ENCODE results near the gene ORAI3. TPM values are rescaled to one million over a fixed set of nuclear protein-coding genes. Genes with fewer than 3 reads are reported as not detected.

ORAI3 gene
- total and polyA plus RNA-seq, 4 donors: 9.1 to 21.7 (median 16.3) TPM

DNA sequence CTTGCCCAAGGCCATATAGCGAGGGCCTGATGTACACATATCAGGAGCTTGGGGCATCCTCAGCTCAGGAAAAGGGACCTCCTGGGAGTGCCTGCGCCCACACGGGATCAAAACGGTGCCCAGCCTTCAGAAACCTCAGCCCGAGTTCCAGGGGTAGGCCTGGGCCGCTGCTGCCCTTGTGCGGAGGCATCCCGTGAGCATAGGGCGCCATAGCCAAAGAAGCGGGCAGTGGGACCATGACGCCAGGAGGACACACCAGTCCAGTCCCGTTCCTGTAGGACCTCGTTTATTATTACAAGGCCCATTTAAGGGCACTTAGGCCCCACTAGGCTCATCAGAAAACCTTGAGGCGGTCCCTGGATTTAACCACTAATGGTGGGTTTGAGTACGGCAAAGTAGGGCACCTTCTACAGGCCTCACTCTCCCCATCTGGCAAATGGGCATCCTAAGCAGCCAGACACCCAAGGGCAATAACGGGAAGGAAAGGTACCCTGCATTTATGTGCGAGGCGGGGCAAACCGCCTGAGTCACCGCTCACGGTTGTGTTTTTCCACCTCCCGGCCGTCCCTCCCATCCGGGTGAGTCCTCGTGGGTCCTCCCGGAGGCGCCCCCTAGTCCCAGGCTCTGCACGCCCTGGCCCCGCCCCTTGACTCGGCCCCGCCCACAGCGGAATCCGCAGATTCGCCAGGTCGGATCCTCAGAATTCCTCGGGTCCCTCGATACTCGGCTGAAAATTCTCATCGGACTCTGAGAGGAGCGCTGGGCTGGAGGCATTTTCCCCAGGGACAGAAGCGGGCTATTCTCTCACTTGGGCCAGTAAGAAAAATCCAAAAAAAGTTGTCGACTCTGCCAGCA, 8.0 kb downstream of the ORAI3 start:
- intact Hi-C loops (cut with DNase I): loop anchor here in 1 of 2 donors (10.0 kb wide), 1 partner anchor 118 kb away; the partner anchor contains the start of genes ZNF646 and ZNF668
- peak overlapping the region; percentile 46 to 91 for H3K27ac ChIP-seq (ENCODE audit: low read depth in 1 of 2, low read length in 2 of 2)
- peak; percentile 89 for ATAC-seq (ENCODE audit: low FRiP score)
- H3K36me3 ChIP-seq (ENCODE audit: control insufficient read depth in 1 of 2, insufficient read depth in 2 of 2, low read length in 1 of 2): peaks cover 0 to 6% of the 10 kb centered on the region in 2 donors
- peak overlapping the region; percentile 44 to 63 for H3K4me3 ChIP-seq (ENCODE audit: low read length in 2 of 2)
- H3K4me1 ChIP-seq (ENCODE audit: control insufficient read depth in 1 of 2, insufficient read depth in 2 of 2, low read length in 2 of 2): no peaks in the 10 kb centered on the region
- no peaks in the 10 kb centered on the region for H3K27me3 ChIP-seq (ENCODE audit: control insufficient read depth in 1 of 2, insufficient read depth in 2 of 2, low read length in 1 of 2)
- H3K9me3 ChIP-seq (ENCODE audit: control insufficient read depth, low read length): no peaks in the 10 kb centered on the region
- 24 to 25% methylated on average over 42 of the region's 42 CpGs for WGBS, 2 donors
- DNase-seq: peak; percentile 91 to 95

GRCh38 chr16:30957456-30958174, 8.7 kb downstream of the ORAI3 start, which contains the start of gene SETD1A:
TSS of gene SETD1A (plus strand) at chr16:30957754. CDS start at chr16:30958732, 978 bp downstream.
- DNase-seq (peak; percentile 98 to 99), ATAC-seq (ENCODE audit: low FRiP score) (peak; percentile 97)
- Histone ChIP-seq H3K4me3 (ENCODE audit: low read length in 2 of 2) (peak within 1 kb of the TSS; percentile 68 to 97), H3K27me3 (ENCODE audit: control insufficient read depth in 1 of 2, insufficient read depth in 2 of 2, low read length in 1 of 2) (no peaks in the 10 kb centered on the region), H3K27ac (ENCODE audit: low read depth in 1 of 2, low read length in 2 of 2) (peak within 1 kb of the TSS; percentile 46 to 92), H3K9me3 (ENCODE audit: control insufficient read depth, low read length) (no peaks in the 10 kb centered on the region), H3K4me1 (ENCODE audit: control insufficient read depth in 1 of 2, insufficient read depth in 2 of 2, low read length in 2 of 2) (no peaks in the 10 kb centered on the region), H3K36me3 (ENCODE audit: control insufficient read depth in 1 of 2, insufficient read depth in 2 of 2, low read length in 1 of 2) (peaks cover 0 to 6% of the 10 kb centered on the region in 2 donors)
- 1% methylated on average over 53 to 85 of the region's 85 CpGs for WGBS, 2 donors
- intact Hi-C loops (cut with DNase I): loop anchor here in 1 of 2 donors (10.0 kb wide), 1 partner anchor 117 kb away; the partner anchor contains the start of genes ZNF646 and ZNF668

- no peak for ATAC-seq (ENCODE audit: low FRiP score)
- 11 to 14% methylated on average over 39 to 55 of the region's 55 CpGs for WGBS, 2 donors
These were observed 9.6 kb downstream of the ORAI3 start for GRCh38 chr16:30958175-30959079.

GRCh38 chr16:30961384-30961783, 12.5 kb downstream of the ORAI3 start:
- intact Hi-C loops (cut with DNase I): no loop called here

More at GRCh38 chr16:30958175-30959079, 9.6 kb downstream of the ORAI3 start:
- intact Hi-C loops (cut with DNase I): loop anchor here in 1 of 2 donors (10.0 kb wide), 1 partner anchor 116 kb away; the partner anchor contains the start of genes ZNF646 and ZNF668
- Histone ChIP-seq H3K27ac (ENCODE audit: low read depth in 1 of 2, low read length in 2 of 2) (peak overlapping the region in 1 of 2 donors; percentile 92), H3K27me3 (ENCODE audit: control insufficient read depth in 1 of 2, insufficient read depth in 2 of 2, low read length in 1 of 2) (no peaks in the 10 kb centered on the region), H3K36me3 (ENCODE audit: control insufficient read depth in 1 of 2, insufficient read depth in 2 of 2, low read length in 1 of 2) (peaks cover 0 to 6% of the 10 kb centered on the region in 2 donors), H3K9me3 (ENCODE audit: control insufficient read depth, low read length) (no peaks in the 10 kb centered on the region), H3K4me1 (ENCODE audit: control insufficient read depth in 1 of 2, insufficient read depth in 2 of 2, low read length in 2 of 2) (no peaks in the 10 kb centered on the region), H3K4me3 (ENCODE audit: low read length in 2 of 2) (peak overlapping the region; percentile 68 to 97)
- DNase-seq: peak; percentile 49 to 88

DNA sequence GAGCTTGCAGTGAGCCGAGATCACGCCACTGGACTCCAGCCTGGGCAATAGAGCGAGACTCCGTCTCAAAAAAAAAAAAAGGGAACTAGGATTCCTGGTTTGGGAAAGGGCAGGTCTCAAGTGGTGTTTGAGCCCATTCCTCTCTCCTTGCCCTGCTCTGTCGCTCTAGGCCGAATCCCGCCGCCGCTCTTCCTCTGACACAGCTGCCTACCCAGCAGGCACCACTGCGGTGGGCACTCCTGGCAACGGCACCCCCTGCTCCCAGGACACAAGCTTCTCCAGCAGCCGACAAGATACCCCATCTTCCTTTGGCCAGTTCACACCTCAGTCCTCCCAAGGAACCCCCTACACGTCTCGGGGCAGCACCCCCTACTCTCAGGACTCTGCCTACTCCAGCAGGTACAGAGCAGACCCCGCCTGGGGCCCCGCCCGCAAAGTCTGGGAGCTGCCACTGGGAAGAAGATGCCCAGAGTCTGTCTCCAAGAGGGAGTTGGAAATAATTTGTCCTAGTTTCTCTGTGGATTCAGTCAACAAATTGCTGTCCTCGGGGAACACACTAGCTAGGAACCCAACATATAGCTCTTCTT, 15.2 kb downstream of the ORAI3 start:
- Histone ChIP-seq H3K27ac (ENCODE audit: low read depth in 1 of 2, low read length in 2 of 2) (no peak overlapping the region), H3K4me3 (ENCODE audit: low read length in 2 of 2) (no peak overlapping the region), H3K4me1 (ENCODE audit: control insufficient read depth in 1 of 2, insufficient read depth in 2 of 2, low read length in 2 of 2) (no peaks in the 10 kb centered on the region), H3K36me3 (ENCODE audit: control insufficient read depth in 1 of 2, insufficient read depth in 2 of 2, low read length in 1 of 2) (peaks cover 0 to 9% of the 10 kb centered on the region in 2 donors), H3K27me3 (ENCODE audit: control insufficient read depth in 1 of 2, insufficient read depth in 2 of 2, low read length in 1 of 2) (no peaks in the 10 kb centered on the region), H3K9me3 (ENCODE audit: control insufficient read depth, low read length) (no peaks in the 10 kb centered on the region)
- 91 to 93% methylated on average over 16 to 18 of the region's 18 CpGs for WGBS, 2 donors
- intact Hi-C loops (cut with DNase I): no loop called here
- no peak for ATAC-seq (ENCODE audit: low FRiP score)
- DNase-seq: no peak

More at GRCh38 chr16:30961384-30961783, 12.5 kb downstream of the ORAI3 start:
- 91 to 93% methylated on average over 11 of the region's 11 CpGs for WGBS, 2 donors
- H3K9me3 ChIP-seq (ENCODE audit: control insufficient read depth, low read length): no peaks in the 10 kb centered on the region
- ATAC-seq (ENCODE audit: low FRiP score): no peak
- no peak overlapping the region for H3K27ac ChIP-seq (ENCODE audit: low read depth in 1 of 2, low read length in 2 of 2)
- H3K4me1 ChIP-seq (ENCODE audit: control insufficient read depth in 1 of 2, insufficient read depth in 2 of 2, low read length in 2 of 2): no peaks in the 10 kb centered on the region
- H3K36me3 ChIP-seq (ENCODE audit: control insufficient read depth in 1 of 2, insufficient read depth in 2 of 2, low read length in 1 of 2): peaks cover 0 to 9% of the 10 kb centered on the region in 2 donors
- H3K4me3 ChIP-seq (ENCODE audit: low read length in 2 of 2): no peak overlapping the region
- no peaks in the 10 kb centered on the region for H3K27me3 ChIP-seq (ENCODE audit: control insufficient read depth in 1 of 2, insufficient read depth in 2 of 2, low read length in 1 of 2)
- peak in 1 of 2 donors; percentile 41 for DNase-seq

DNA sequence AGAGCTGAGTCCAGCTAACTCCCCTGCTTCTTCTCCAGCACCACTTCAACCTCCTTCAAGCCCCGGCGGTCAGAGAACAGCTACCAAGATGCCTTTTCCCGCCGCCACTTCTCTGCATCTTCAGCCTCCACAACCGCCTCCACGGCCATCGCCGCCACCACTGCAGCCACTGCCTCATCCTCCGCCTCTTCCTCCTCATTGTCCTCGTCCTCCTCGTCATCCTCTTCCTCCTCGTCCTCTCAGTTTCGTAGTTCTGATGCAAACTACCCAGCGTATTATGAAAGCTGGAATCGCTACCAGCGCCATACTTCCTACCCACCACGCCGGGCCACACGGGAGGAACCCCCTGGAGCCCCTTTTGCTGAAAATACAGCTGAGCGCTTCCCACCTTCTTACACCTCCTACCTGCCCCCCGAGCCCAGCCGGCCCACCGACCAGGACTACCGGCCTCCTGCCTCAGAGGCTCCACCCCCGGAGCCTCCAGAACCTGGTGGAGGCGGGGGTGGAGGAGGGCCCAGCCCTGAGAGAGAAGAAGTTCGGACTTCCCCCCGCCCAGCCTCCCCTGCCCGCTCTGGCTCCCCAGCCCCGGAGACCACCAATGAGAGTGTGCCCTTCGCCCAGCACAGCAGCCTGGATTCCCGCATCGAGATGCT, 15.8 kb downstream of the ORAI3 start:
- Histone ChIP-seq H3K27ac (ENCODE audit: low read depth in 1 of 2, low read length in 2 of 2) (no peak overlapping the region), H3K4me1 (ENCODE audit: control insufficient read depth in 1 of 2, insufficient read depth in 2 of 2, low read length in 2 of 2) (no peaks in the 10 kb centered on the region), H3K36me3 (ENCODE audit: control insufficient read depth in 1 of 2, insufficient read depth in 2 of 2, low read length in 1 of 2) (peaks cover 0 to 12% of the 10 kb centered on the region in 2 donors), H3K9me3 (ENCODE audit: control insufficient read depth, low read length) (no peaks in the 10 kb centered on the region), H3K27me3 (ENCODE audit: control insufficient read depth in 1 of 2, insufficient read depth in 2 of 2, low read length in 1 of 2) (no peaks in the 10 kb centered on the region), H3K4me3 (ENCODE audit: low read length in 2 of 2) (no peak overlapping the region)
- ATAC-seq (ENCODE audit: low FRiP score) (no peak), DNase-seq (no peak)
- intact Hi-C loops (cut with DNase I): no loop called here
- 89% methylated on average over 32 to 33 of the region's 33 CpGs for WGBS, 2 donors

DNA sequence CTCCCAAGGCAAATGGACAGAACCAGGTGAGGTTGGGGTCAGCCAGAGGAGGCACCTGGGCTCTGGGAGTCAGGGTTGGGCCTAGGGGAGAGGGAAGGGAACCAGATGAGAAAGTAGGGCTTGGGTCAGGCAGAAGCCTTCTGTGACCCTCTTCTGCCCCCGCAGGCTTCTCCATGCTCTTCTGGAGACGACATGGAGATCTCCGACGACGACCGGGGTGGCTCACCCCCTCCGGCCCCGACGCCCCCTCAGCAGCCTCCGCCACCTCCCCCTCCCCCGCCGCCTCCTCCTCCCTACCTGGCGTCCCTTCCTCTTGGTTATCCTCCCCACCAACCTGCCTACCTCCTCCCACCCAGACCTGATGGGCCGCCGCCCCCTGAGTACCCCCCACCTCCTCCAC, 16.6 kb downstream of the ORAI3 start:
- Histone ChIP-seq H3K4me1 (ENCODE audit: control insufficient read depth in 1 of 2, insufficient read depth in 2 of 2, low read length in 2 of 2) (no peaks in the 10 kb centered on the region), H3K27me3 (ENCODE audit: control insufficient read depth in 1 of 2, insufficient read depth in 2 of 2, low read length in 1 of 2) (no peaks in the 10 kb centered on the region), H3K36me3 (ENCODE audit: control insufficient read depth in 1 of 2, insufficient read depth in 2 of 2, low read length in 1 of 2) (peaks cover 0 to 11% of the 10 kb centered on the region in 2 donors), H3K4me3 (ENCODE audit: low read length in 2 of 2) (no peak overlapping the region), H3K27ac (ENCODE audit: low read depth in 1 of 2, low read length in 2 of 2) (no peak overlapping the region), H3K9me3 (ENCODE audit: control insufficient read depth, low read length) (no peaks in the 10 kb centered on the region)
- 85 to 88% methylated on average over 15 of the region's 15 CpGs for WGBS, 2 donors
- no peak for DNase-seq
- ATAC-seq (ENCODE audit: low FRiP score): no peak
- intact Hi-C loops (cut with DNase I): no loop called here
